Measurements from ENCODE around the gene CHRNB2.

DNA sequence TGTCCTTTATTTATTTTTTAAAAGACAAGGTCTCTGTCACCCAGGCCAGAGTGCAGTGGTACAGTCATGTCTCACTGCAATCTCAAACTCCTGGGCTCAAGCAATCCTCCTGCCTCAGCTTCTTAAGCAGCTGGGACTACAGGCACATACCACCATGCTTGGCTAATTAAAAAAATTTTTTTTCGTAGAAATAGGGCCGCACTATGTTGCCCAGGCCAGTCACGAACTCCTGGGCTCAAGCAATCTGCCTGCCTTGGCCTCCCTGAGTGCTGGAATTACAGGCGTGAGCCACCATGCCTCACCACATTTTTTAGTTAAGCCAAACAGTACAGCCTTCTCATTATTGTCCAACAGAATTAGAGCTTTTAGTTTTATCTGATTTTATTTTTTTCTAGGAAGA, 47.8 kb downstream of the CHRNB2 start:
- TF ChIP-seq POLR2A (IDR thresholded peaks at IDR 0.05; ENCODE audit: low read depth) (no peak), POLR2AphosphoS5 (IDR thresholded peaks at IDR 0.05) (no peak), EP300 (IDR thresholded peaks at IDR 0.05) (no peak)
- TF ChIP-seq, protein P1, sequence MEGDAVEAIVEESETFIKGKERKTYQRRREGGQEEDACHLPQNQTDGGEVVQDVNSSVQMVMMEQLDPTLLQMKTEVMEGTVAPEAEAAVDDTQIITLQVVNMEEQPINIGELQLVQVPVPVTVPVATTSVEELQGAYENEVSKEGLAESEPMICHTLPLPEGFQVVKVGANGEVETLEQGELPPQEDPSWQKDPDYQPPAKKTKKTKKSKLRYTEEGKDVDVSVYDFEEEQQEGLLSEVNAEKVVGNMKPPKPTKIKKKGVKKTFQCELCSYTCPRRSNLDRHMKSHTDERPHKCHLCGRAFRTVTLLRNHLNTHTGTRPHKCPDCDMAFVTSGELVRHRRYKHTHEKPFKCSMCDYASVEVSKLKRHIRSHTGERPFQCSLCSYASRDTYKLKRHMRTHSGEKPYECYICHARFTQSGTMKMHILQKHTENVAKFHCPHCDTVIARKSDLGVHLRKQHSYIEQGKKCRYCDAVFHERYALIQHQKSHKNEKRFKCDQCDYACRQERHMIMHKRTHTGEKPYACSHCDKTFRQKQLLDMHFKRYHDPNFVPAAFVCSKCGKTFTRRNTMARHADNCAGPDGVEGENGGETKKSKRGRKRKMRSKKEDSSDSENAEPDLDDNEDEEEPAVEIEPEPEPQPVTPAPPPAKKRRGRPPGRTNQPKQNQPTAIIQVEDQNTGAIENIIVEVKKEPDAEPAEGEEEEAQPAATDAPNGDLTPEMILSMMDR (IDR thresholded peaks at IDR 0.05), result no peak

Data from esophagus muscularis mucosa (tissue), 4 donors.